Activated T-cell treated with anti-CD3 and anti-CD28 coated beads, Interleukin-2, amount 50 U/mL, for 48 hours (primary cell): ENCODE data around the gene MIER1.
"Not testable (repeated sequence)": the region's sequence is repeated elsewhere in the genome, so short reads cannot be mapped to it uniquely, and the experiment has no call there.

ENCODE experiments used
- DNase-seq, 2 experiments: peaks; one replicate each; pipeline ENCODE4 v3.0.0-alpha.2; 2020

MIER1 gene

GRCh38 chr1:66924756-66925557 lies at the start of gene MIER1, which contains the start of gene DNAI4:
Gene MIER1 (plus strand): TSS chr1:66924990. CDS start chr1:66925029, 39 bp downstream.
Gene DNAI4 (minus strand): TSS chr1:66924856. CDS start chr1:66924831, 25 bp downstream.
- DNase-seq = peak; percentile 96 to 97

DNA sequence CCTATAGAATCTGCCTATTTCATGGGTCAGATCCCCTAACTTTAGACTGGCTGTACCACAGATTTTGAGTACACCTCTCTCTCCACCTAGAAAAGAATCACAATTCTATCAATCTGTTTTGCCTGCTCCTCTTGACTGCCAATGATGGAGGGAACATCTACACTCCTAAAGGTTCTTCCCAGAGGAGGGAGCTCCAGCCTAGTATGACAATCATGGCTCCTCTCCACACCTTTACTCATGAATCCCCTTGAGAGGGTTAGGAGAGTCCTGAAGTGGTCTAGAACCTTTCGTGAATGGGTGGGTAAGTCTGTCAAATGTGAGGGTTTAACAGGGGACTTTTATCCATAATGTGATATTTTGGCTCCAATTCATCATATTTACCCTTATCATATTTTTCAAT lies 48.1 kb upstream of the MIER1 start:
- DNase-seq = no peak

- no peak for DNase-seq
Measured at GRCh38 chr1:66889030-66889429, 35.8 kb upstream of the MIER1 start.

GRCh38 chr1:66890621-66891020 lies 34.2 kb upstream of the MIER1 start:
- DNase-seq = no peak

- no peak for DNase-seq
Measured at GRCh38 chr1:66893712-66894111, 31.1 kb upstream of the MIER1 start.

DNA sequence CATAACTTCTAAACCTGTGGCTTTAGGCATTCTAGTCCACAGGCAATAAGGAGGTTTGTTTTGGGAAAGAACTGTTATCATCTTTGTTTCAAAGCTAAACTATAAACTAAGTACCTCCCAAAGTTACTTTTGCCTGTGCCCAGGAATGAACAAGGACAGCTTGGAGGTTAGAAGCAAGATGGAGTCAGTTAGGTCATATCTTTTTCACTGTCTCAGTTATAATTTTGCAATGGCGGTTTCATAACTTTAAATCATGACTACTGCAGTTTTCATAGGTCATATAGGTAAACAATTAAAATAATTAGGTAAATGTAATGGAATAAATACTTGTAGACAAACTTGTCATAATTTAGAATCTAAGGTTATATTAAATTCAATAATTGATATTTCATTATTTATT lies 9.6 kb upstream of the MIER1 start:
- DNase-seq = not testable (repeated sequence)

- DNase-seq = no peak
Measured at GRCh38 chr1:66916320-66916719, 8.5 kb upstream of the MIER1 start.

- no peak for DNase-seq
Measured at GRCh38 chr1:66917476-66917875, 7.3 kb upstream of the MIER1 start.

DNA sequence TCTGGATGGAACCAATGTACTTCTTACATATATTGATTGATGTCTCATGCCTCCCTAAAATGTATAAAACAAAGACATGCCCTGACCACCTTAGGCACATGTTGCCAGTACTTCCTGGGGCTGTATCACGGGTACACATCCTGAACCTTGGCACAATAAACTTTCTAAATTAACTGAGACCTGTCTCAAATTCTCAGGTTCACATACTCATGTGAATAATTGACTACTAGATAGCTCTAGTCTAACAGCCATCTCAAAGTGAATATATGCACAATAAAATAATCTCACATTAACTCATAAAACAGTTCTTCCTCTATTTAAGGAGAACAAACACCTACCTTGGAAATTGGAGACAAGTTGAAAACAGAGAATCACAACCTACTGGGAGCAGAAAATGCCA lies 5.7 kb upstream of the MIER1 start:
- no peak for DNase-seq

- no peak for DNase-seq
Measured at GRCh38 chr1:66919828-66920227, 5.0 kb upstream of the MIER1 start.

- no peak for DNase-seq
Measured at GRCh38 chr1:66920543-66920942, 4.2 kb upstream of the MIER1 start.

GRCh38 chr1:66925558-66925910 lies 744 bp downstream of the MIER1 start:
- DNase-seq = no peak

DNA sequence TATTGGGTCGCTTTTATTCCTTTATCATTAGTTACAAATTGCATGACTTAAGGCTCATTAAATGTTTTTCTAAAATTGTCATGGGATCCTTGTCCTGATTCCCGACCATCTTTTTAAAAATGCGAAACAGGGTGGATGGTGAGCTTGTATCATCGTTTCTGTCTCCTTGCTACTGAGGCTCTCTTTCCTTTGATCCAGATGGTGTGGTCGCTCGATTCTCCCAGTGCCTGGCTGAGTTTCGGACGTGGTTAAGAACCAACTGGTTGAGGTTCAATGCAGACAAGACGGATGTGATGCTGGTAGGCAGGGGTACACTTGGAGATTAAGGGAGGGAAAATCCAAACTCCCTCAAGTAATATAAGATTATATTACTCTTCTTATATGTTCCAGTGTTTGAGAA lies 1.2 kb downstream of the MIER1 start:
- DNase-seq = no peak

DNA sequence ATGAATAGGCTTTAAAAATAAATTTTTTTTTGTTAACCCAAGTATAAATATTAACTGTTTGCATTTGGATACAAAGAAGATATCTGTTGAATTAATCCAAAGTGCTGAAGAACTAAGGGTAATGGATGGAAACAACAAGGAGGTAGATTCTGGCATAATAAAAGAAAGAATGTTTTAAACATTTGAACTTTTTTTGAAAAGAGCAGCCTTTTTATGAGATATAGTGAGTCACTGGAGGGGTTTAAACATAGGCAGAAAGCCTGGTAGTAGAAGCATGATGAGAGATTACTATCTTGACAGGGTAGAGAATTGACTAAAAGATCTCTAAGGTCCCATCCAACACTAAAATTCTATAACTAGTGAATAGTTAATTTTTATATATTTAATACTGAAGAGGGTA lies 2.7 kb downstream of the MIER1 start:
- DNase-seq = no peak

DNA sequence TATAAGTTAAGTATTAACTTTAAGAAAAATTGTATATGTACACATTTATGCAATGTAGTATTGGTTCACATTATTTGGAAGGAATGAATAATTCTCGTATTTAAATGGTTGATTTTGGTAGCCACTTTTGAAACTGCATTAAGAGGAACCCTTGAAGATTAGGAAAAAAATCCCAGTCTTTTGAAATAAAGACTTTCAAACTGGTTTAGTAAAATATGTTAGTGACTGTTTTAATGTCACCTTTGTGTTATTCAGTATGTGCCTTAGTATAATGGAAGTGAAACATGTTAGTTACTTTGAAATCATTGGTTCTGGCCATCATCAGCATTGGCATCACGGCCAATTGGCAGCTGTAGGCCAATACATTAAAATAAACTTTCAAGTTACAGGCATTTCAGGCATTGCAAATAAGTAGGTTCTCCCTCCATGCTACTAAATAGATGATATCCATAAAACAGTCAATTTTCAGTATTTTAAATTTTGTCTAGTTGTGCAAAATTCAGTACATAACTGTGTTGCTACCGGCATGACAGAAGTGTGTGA lies 4.4 kb downstream of the MIER1 start:
- DNase-seq = no peak

- no peak for DNase-seq
Measured at GRCh38 chr1:66929691-66929998, 4.9 kb downstream of the MIER1 start.

GRCh38 chr1:66929999-66930822 lies 5.4 kb downstream of the MIER1 start:
- peak; percentile 96 to 97 for DNase-seq

GRCh38 chr1:66930823-66931174 lies 6.0 kb downstream of the MIER1 start:
- no peak for DNase-seq

DNA sequence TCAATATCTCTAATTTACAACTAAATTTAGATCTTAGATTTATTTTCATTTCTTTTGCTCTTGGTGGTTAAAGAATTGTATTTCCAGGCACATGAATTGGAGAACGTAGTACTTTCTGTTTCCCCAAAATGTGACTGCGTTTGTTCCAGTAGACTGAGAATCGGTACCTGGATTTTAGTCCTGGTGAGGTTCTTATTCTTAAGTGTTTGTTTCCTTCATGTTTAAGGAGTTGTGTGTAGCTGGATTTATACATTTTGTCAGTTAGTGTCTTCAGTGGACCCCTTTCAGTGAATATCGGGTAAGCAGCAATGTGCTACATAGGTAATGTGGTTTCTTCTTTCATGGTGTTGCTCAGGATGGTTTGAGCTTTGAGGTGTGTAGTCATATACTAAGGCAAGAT lies 6.8 kb downstream of the MIER1 start:
- DNase-seq = no peak

DNA sequence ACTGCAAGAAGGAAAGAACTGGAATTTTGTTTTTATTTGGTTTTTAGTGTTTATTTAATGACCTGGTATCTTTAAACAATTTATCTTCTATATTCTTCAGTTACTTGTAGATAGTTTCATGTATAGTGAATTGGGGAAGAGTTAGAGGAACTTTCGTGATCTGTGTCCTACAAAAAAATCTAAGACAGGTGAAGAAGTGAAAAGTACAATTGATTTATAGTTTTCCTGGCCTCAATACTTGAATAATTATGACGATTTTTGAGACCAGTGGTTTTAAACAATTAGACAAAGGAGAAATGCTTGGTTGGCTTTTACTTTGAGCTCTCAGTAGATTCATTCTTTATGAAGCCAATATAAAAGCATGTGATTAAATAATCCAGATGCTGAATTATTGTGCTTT lies 7.5 kb downstream of the MIER1 start:
- DNase-seq = no peak

GRCh38 chr1:66933887-66934700 lies 9.3 kb downstream of the MIER1 start:
- no peak for DNase-seq

GRCh38 chr1:66937529-66938234 lies 12.9 kb downstream of the MIER1 start:
- DNase-seq = no peak

- no peak for DNase-seq
Measured at GRCh38 chr1:66938613-66939012, 13.8 kb downstream of the MIER1 start.
